Thymus (tissue), 11 donors: Measurements from ENCODE around the gene KHNYN. TPM values are rescaled to one million over a fixed set of nuclear protein-coding genes. Genes with fewer than 3 reads are reported as not detected.

ENCODE experiments used
- DNase-seq, 9 donors: peaks; one replicate each; pipeline ENCODE4 v3.0.0-alpha.2; 2013; ENCODE audit warnings: low spot score in 9 of 9, low read depth in 6 of 9, missing footprints in 1 of 9
- H3K27ac ChIP-seq, 2 donors: one replicate each; pipeline ENCODE4 v1.5.1; 2013; ENCODE audit warnings: control low read depth in 1 of 2, low read depth in 1 of 2, low read length in 1 of 2, mild to moderate bottlenecking in 1 of 2, moderate library complexity in 1 of 2
- H3K27me3 ChIP-seq, 2 donors: one replicate each; pipeline ENCODE4 v1.5.1; 2013; ENCODE audit warnings: low read length in 1 of 2; ENCODE audit not compliant: control insufficient read depth in 2 of 2, insufficient read depth in 1 of 2
- H3K36me3 ChIP-seq, 2 donors: one replicate each; pipeline ENCODE4 v1.5.1; 2013; ENCODE audit warnings: low read length in 1 of 2, mild to moderate bottlenecking in 1 of 2, moderate library complexity in 1 of 2; ENCODE audit not compliant: control insufficient read depth in 2 of 2, insufficient read depth in 2 of 2
- H3K4me1 ChIP-seq, 2 donors: one replicate each; pipeline ENCODE4 v1.5.1; 2013; ENCODE audit warnings: low read length in 2 of 2; ENCODE audit not compliant: control insufficient read depth in 2 of 2, insufficient read depth in 2 of 2
- H3K4me3 ChIP-seq, 2 donors: one replicate each; pipeline ENCODE4 v1.5.1; 2013; ENCODE audit warnings: low read length in 2 of 2, control low read depth in 1 of 2, mild to moderate bottlenecking in 1 of 2
- H3K9me3 ChIP-seq, 2 donors: one replicate each; pipeline ENCODE4 v1.5.1; 2013; ENCODE audit warnings: low read length in 1 of 2, mild to moderate bottlenecking in 1 of 2; ENCODE audit not compliant: control insufficient read depth in 2 of 2, insufficient read depth in 1 of 2
- WGBS: extraction: QIAGEN DNeasy Blood & Tissue Kit; methylation state at CpG from one replicate; pipeline ENCODE4 v1.1.7; 2013; 5-methylcytosine and 5-hydroxymethylcytosine counted together
- polyA plus RNA-seq: library from polyadenylated mRNA; stranded (reverse); fragments of 200-250 nt; gene quantifications from one replicate; pipeline ENCODE4 v1.2.3, GENCODE V29; 2013
- total RNA-seq: library from RNA; stranded (reverse); fragments of 120-200 nt; gene quantifications from one replicate; pipeline ENCODE4 v1.2.4, GENCODE V29; 2013
- donor health status: healthy.

Gene KHNYN
- total and polyA plus RNA-seq, 2 donors = 28.9 to 35.3 TPM

- no peaks in the 10 kb centered on the region for H3K9me3 ChIP-seq
- H3K36me3 ChIP-seq = peaks cover 48 to 74% of the 10 kb centered on the region in 2 donors
- H3K27me3 ChIP-seq = no peaks in the 10 kb centered on the region
- no peak overlapping the region for H3K4me3 ChIP-seq
- H3K27ac ChIP-seq = no peak overlapping the region
- 96% methylated on average over 3 of the region's 3 CpGs for WGBS
- peaks cover 25 to 41% of the 10 kb centered on the region in 2 donors for H3K4me1 ChIP-seq
- DNase-seq = no peak
Measured at GRCh38 chr14:24434676-24435075, 4.9 kb downstream of the KHNYN start.

GRCh38 chr14:24435192-24435810, 5.5 kb downstream of the KHNYN start:
- Histone ChIP-seq H3K27ac (no peak overlapping the region), H3K4me3 (no peak overlapping the region), H3K9me3 (no peaks in the 10 kb centered on the region), H3K27me3 (no peaks in the 10 kb centered on the region), H3K36me3 (peaks cover 55 to 80% of the 10 kb centered on the region in 2 donors), H3K4me1 (peaks cover 25 to 41% of the 10 kb centered on the region in 2 donors)
- DNase-seq = no peak
- WGBS = 100% methylated on average over 2 of the region's 2 CpGs

GRCh38 chr14:24435998-24436354, 6.2 kb downstream of the KHNYN start:
- H3K27me3 ChIP-seq = no peaks in the 10 kb centered on the region
- H3K27ac ChIP-seq = no peak overlapping the region
- WGBS = 76% methylated on average over 6 of the region's 6 CpGs
- H3K4me3 ChIP-seq = no peak overlapping the region
- no peak for DNase-seq
- H3K4me1 ChIP-seq = peaks cover 21 to 34% of the 10 kb centered on the region in 2 donors
- H3K9me3 ChIP-seq = no peaks in the 10 kb centered on the region
- peaks cover 57 to 87% of the 10 kb centered on the region in 2 donors for H3K36me3 ChIP-seq

- Histone ChIP-seq H3K9me3 (no peaks in the 10 kb centered on the region), H3K4me1 (peaks cover 17 to 33% of the 10 kb centered on the region in 2 donors), H3K27me3 (no peaks in the 10 kb centered on the region), H3K4me3 (no peak overlapping the region), H3K27ac (peak overlapping the region in 1 of 2 donors; percentile 97), H3K36me3 (peaks cover 57 to 87% of the 10 kb centered on the region in 2 donors)
- peak in 2 of 9 donors; percentile 61 to 78 for DNase-seq
- WGBS = 58% methylated on average over 5 of the region's 5 CpGs
Measured at GRCh38 chr14:24436355-24437019, 6.7 kb downstream of the KHNYN start.

- Histone ChIP-seq H3K9me3 (no peaks in the 10 kb centered on the region), H3K27ac (peak overlapping the region; percentile 82 to 97), H3K27me3 (no peaks in the 10 kb centered on the region), H3K36me3 (peaks cover 55 to 80% of the 10 kb centered on the region in 2 donors), H3K4me3 (peak overlapping the region in 1 of 2 donors; percentile 8), H3K4me1 (peaks cover 20 to 32% of the 10 kb centered on the region in 2 donors)
- DNase-seq = peak in 3 of 9 donors; percentile 64 to 85 (median 70)
- WGBS = 70% methylated on average over 12 of the region's 12 CpGs
Measured at GRCh38 chr14:24437020-24437735, 7.4 kb downstream of the KHNYN start.

GRCh38 chr14:24437736-24438067, 7.9 kb downstream of the KHNYN start:
- no peak overlapping the region for H3K4me3 ChIP-seq
- no peaks in the 10 kb centered on the region for H3K27me3 ChIP-seq
- WGBS = 62% methylated on average over 2 of the region's 2 CpGs
- H3K36me3 ChIP-seq = peaks cover 50 to 75% of the 10 kb centered on the region in 2 donors
- peak overlapping the region; percentile 82 to 97 for H3K27ac ChIP-seq
- no peaks in the 10 kb centered on the region for H3K9me3 ChIP-seq
- peaks cover 20 to 29% of the 10 kb centered on the region in 2 donors for H3K4me1 ChIP-seq
- DNase-seq = no peak

- 83% methylated on average over 9 of the region's 9 CpGs for WGBS
- H3K9me3 ChIP-seq = no peaks in the 10 kb centered on the region
- H3K27me3 ChIP-seq = no peaks in the 10 kb centered on the region
- no peak for DNase-seq
- H3K4me1 ChIP-seq = peaks cover 20 to 32% of the 10 kb centered on the region in 2 donors
- H3K27ac ChIP-seq = peak overlapping the region in 1 of 2 donors; percentile 97
- H3K4me3 ChIP-seq = no peak overlapping the region
- peaks cover 45 to 69% of the 10 kb centered on the region in 2 donors for H3K36me3 ChIP-seq
Measured at GRCh38 chr14:24438223-24439097, 8.7 kb downstream of the KHNYN start.

- no peak overlapping the region for H3K27ac ChIP-seq
- 94% methylated on average over 1 of the region's 1 CpG for WGBS
Measured at GRCh38 chr14:24439257-24439656, 9.5 kb downstream of the KHNYN start.

More at GRCh38 chr14:24439257-24439656, 9.5 kb downstream of the KHNYN start:
- H3K4me1 ChIP-seq = peaks cover 20 to 34% of the 10 kb centered on the region in 2 donors
- no peak for DNase-seq
- H3K27me3 ChIP-seq = no peaks in the 10 kb centered on the region
- H3K9me3 ChIP-seq = no peaks in the 10 kb centered on the region
- peaks cover 45 to 63% of the 10 kb centered on the region in 2 donors for H3K36me3 ChIP-seq
- H3K4me3 ChIP-seq = no peak overlapping the region
